GM21786 (cell line): Measurements from ENCODE around the gene ADPRHL1.
"Not testable (repeated sequence)": the region's sequence is repeated elsewhere in the genome, so short reads cannot be mapped to it uniquely, and the experiment has no call there.

Experiments
- ATAC-seq: cut with Tn5 transposase; IDR thresholded peaks from one replicate; pipeline ENCODE4 v1.9.1; 2021; ENCODE audit not compliant: unreplicated experiment

ADPRHL1 gene

GRCh38 chr13:113479179-113479578, 25.9 kb upstream of the ADPRHL1 start:
- ATAC-seq: no peak

- ATAC-seq: no peak
Measured at GRCh38 chr13:113477724-113478123, 24.4 kb upstream of the ADPRHL1 start.

- no peak for ATAC-seq
Measured at GRCh38 chr13:113476811-113477210, 23.5 kb upstream of the ADPRHL1 start.

GRCh38 chr13:113475911-113476310, 22.6 kb upstream of the ADPRHL1 start:
- no peak for ATAC-seq

DNA sequence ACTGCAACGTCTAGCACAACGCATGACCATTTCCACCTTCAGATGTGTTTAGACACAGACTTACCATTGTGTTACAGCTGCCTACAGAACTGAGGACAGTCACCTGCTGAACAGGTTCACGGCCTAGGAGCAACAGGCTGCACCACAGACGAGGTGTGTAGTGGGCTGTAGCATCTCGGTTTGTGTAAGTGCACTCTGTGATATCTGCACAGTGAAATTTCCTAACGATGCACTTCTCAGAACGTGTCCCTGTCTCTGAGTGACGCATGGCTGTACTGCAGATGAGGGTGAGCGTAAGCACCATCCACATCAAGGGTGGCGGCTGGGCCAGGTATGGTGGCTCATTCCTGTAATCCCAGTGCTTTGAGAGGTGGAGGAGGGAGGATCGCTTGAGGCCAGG, 22.0 kb upstream of the ADPRHL1 start:
- ATAC-seq: no peak

GRCh38 chr13:113474179-113474578, 20.9 kb upstream of the ADPRHL1 start:
- ATAC-seq: no peak

DNA sequence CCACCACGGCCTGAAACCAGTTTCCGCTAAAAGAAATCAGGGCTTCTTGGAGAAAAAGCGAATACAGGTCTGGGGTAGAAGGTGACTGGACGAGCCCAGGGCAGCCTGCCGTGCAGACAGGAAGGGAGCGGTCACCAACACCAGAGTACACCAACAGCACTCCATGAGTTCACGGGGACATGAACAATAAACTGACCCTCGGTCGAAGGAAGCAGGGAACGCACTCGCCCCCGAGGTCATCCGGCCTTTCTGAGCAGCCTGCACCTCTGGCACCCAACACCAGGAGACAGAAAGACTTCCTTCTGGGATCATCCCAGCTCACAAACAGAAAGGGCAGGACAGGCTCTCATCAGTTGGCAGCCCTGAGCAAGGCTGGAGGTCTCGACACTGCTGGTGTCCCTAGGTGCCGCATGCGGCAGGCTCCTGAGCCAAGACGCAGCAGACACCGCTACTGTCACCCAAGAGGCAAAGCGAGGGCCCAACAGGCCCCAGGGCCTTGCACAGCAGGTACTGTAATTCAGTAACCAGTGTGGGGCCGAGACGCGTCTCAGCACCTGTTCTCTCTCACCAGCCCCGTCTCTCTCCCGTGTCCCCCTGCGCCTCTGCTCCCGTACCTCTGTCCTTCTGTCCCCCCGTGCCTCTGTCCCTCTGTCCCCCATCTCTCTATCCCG, 19.2 kb upstream of the ADPRHL1 start:
- no peak for ATAC-seq

- no peak for ATAC-seq
Measured at GRCh38 chr13:113471844-113472243, 18.6 kb upstream of the ADPRHL1 start.

GRCh38 chr13:113470635-113471163, 17.4 kb upstream of the ADPRHL1 start:
- ATAC-seq: not testable (repeated sequence)

DNA sequence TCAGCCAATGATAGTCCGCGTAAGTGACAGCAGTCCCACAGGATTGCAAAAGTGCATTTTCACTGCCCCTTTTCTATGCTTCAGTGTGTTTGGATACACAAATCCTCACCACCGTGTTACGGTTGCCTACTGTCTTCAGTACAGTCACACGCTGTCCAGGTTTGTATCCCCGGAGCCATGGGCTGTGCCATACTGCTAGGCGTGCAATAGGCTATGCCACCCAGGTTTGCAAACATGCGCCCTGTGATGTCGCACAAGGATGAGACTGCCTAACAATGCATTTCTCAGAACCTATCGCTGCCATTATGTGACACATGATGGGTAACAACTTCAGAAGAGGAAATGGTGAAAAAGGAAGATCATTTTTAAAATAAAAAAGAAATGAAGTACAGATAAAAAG, 16.8 kb upstream of the ADPRHL1 start:
- no peak for ATAC-seq

DNA sequence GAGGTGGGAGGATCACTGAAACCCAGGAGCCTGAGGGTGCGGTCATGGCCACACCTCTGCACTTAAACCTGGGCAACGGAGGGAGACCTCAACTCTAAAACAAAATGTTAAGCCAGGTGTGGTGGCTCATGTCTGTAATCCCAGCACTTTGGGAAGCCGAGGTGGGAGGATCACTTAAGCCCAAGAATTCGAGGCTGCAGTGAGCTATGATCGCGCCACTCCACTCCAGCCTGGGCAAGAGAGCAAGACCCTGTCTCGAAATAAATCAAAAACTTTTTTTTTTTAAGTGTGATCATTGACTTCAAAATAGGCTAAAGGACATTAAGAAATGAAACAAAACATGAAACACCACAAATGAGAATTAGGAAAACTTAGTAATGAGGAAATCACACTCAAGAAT, 16.3 kb upstream of the ADPRHL1 start:
- ATAC-seq: no peak

GRCh38 chr13:113468472-113469201, 15.3 kb upstream of the ADPRHL1 start:
- ATAC-seq: no peak

- ATAC-seq: no peak
Measured at GRCh38 chr13:113468029-113468428, 14.7 kb upstream of the ADPRHL1 start.

DNA sequence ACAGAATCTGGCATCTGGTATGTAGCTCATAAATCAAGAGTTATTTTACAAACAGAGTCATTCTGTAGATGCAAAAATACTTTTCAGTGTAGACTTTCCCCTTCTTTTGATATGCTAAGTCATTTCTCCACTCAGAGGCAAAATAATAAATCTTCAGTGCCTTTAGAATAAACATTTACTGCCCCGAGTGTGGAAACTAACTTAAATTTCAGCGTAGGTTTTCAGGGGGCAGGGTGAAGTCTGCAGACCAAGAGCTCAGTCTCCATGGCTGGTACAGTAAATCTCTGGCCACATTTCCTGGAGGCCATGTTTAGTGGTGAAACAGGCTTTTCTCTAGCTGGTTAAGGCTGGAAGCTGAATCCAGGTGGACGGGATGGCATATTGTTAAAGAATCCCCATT, 13.1 kb upstream of the ADPRHL1 start:
- ATAC-seq: no peak

- no peak for ATAC-seq
Measured at GRCh38 chr13:113465300-113465699, 12.0 kb upstream of the ADPRHL1 start.

- ATAC-seq: no peak
Measured at GRCh38 chr13:113464476-113464875, 11.2 kb upstream of the ADPRHL1 start.

DNA sequence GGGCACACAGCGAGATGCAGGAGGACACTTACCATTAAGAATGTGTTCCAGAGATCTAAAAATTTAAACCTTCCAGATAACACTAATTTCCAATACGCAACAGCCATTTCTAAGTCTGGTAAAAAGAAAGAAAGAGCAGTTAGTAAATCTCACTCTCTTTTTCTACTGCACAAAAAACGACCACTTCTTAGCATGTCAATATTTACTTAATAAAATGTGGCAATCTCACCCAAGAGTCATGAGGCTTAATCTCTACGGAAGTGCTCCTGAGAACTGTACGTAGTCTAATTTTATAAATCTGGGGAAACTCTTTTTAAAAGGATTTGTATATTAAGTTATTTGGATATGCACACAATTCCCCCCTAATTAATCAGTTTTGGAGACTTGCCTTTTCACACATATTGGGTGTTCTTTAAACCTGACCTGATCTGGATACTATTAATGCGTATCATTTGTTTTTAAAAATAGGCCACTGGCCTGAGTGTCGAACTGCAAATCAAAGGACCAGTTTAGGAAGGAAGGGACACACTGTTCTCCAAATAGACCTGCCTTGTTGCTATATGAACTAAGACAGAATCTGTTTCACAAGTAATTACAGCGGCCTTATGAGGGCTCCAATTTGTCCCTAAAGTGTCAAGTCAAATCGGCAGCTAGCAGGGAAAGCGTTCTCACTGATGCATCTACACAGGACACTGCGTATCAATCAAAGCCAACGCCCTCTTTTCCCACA, 7.9 kb upstream of the ADPRHL1 start:
- no peak for ATAC-seq

- ATAC-seq: no peak
Measured at GRCh38 chr13:113460599-113460998, 7.3 kb upstream of the ADPRHL1 start.

GRCh38 chr13:113460064-113460555, 6.8 kb upstream of the ADPRHL1 start:
- ATAC-seq: no peak

DNA sequence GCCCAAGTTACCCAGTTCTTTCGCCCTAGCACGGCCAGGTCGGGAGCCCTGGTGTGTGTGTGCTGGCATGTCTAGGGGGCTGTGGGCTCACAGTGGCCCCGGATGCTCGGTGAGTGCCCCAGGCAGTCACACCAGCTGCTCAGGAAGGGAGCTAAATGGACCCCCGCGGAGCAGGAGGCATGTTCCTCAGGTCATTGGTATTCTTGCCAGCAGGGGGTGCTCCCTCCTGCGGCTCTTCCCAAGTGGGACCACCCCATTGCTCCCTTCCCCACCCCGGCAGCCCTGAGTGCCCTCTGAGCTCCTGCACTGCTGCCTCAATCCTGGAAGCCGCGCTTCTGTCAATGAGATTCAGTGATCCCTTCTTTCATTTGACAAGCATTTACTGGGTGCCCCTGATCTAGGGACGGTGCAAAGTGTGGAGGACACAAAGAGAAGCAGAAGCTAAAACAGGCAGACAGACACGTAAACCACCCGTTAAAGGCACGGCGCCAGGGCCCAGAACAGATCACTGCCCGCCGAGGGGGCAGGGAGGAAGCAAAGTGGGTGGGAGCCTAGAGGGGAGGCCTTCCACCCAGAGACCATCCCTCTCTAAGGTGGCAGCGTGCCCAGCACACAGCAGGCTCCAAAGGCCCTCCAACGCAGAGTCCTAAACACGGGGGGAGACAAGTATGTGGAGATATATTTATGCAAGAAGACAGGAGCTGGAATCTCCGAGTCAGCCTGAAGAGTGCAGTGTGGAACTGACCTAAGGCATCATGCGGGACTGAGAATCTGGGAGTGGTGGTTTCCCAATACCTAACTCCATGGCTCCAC, 5.2 kb upstream of the ADPRHL1 start:
- ATAC-seq: no peak

DNA sequence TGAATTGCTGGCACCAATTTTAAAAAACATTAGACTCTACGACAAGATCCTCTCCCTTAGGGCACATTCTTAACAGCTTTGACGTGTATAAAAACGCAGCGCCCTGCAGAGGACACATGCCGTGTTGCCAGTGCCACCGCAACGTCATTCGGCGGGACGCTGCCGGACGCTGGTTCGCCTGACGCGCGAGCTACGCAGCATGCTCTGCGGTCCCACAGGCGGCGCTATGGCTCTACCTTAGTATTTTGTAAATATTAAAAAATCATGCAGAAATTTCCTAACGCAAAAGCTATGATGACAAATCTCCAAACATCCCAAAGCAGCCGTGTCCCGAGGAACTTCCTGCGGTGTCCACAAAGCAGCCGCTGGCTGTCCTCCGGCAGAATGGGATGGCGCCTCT, 4.2 kb upstream of the ADPRHL1 start:
- ATAC-seq: no peak
